ENCODE data around the gene ANO9. TPM values are rescaled to one million over a fixed set of nuclear protein-coding genes. Genes with fewer than 3 reads are reported as not detected.

The ANO9 gene
- polyA plus RNA-seq, 12 donors = 0.08 to 14.1 (median 0.31) TPM; not detected in 1

GRCh38 chr11:371716-372590 lies 69.9 kb downstream of the ANO9 start:
- DNase-seq = no peak

GRCh38 chr11:371051-371450 lies 70.8 kb downstream of the ANO9 start:
- DNase-seq = no peak

GRCh38 chr11:370070-370941 lies 71.5 kb downstream of the ANO9 start:
- no peak for DNase-seq

- no peak for DNase-seq
Observed at GRCh38 chr11:369336-370018, 72.3 kb downstream of the ANO9 start, which contains the start of gene B4GALNT4. TSS of gene B4GALNT4 (plus strand) at chr11:369499. CDS start at chr11:369804, 305 bp downstream.

GRCh38 chr11:368414-369335 lies 73.1 kb downstream of the ANO9 start:
- DNase-seq = no peak

GRCh38 chr11:367956-368413 lies 73.8 kb downstream of the ANO9 start:
- no peak for DNase-seq

Other genes with a start within 250 kb of the ANO9 start
- gene SCGB1C1, start 248.9 kb downstream of the ANO9 start, polyA plus RNA-seq (ENCODE audit: insufficient read length in 12 of 12) = not detected
- 10 to 100 TPM in 11 of 12 donors, not detected in 1; 28.4 to 42.3 (median 36.0) TPM for gene BET1L, start 234.6 kb downstream of the ANO9 start, polyA plus RNA-seq (ENCODE audit: insufficient read length in 12 of 12)
- 100 to 1,000 TPM in 1 of 12 donors, 10 to 100 TPM in 10, not detected in 1; 39.7 to 116 (median 55.6) TPM for gene RIC8A, start 234.3 kb downstream of the ANO9 start, polyA plus RNA-seq (ENCODE audit: insufficient read length in 12 of 12)
- gene SIRT3, start 205.7 kb downstream of the ANO9 start, polyA plus RNA-seq (ENCODE audit: insufficient read length in 12 of 12) = 10 to 100 TPM in 11 of 12 donors, not detected in 1; 17.8 to 44.5 (median 21.1) TPM
- gene PSMD13, start 205.0 kb downstream of the ANO9 start, polyA plus RNA-seq (ENCODE audit: insufficient read length in 12 of 12) = 100 to 1,000 TPM in 6 of 12 donors, 10 to 100 TPM in 5, not detected in 1; 87.0 to 117 (median 103) TPM
- gene NLRP6, start 163.6 kb downstream of the ANO9 start, polyA plus RNA-seq (ENCODE audit: insufficient read length in 12 of 12) = not detected
- gene PGGHG, start 152.9 kb downstream of the ANO9 start, polyA plus RNA-seq (ENCODE audit: insufficient read length in 12 of 12) = 10 to 100 TPM in 5 of 12 donors, 1 to 10 TPM in 6, not detected in 1; 5.6 to 14.9 (median 9.0) TPM
- under 1 TPM in 1 of 12 donors, not detected in 11; 0.45 TPM for gene IFITM5, start 142.5 kb downstream of the ANO9 start, polyA plus RNA-seq (ENCODE audit: insufficient read length in 12 of 12)
- 100 to 1,000 TPM in 2 of 12 donors, 10 to 100 TPM in 9, not detected in 1; 47.9 to 173 (median 75.0) TPM for gene IFITM2, start 134.2 kb downstream of the ANO9 start, polyA plus RNA-seq (ENCODE audit: insufficient read length in 12 of 12)
- gene IFITM1, start 128.0 kb downstream of the ANO9 start, polyA plus RNA-seq (ENCODE audit: insufficient read length in 12 of 12) = 10 to 100 TPM in 9 of 12 donors, 1 to 10 TPM in 1, not detected in 2; 9.9 to 21.3 (median 14.1) TPM
- 100 to 1,000 TPM in 11 of 12 donors, not detected in 1; 155 to 302 (median 238) TPM for gene IFITM3, start 121.2 kb downstream of the ANO9 start, polyA plus RNA-seq (ENCODE audit: insufficient read length in 12 of 12)
- 10 to 100 TPM in 10 of 12 donors, 1 to 10 TPM in 1, not detected in 1; 8.1 to 55.6 (median 14.5) TPM for gene B4GALNT4, start 72.5 kb downstream of the ANO9 start, polyA plus RNA-seq (ENCODE audit: insufficient read length in 12 of 12)
- gene PKP3, start 47.8 kb downstream of the ANO9 start, polyA plus RNA-seq (ENCODE audit: insufficient read length in 12 of 12) = 10 to 100 TPM in 3 of 12 donors, 1 to 10 TPM in 1, under 1 TPM in 4, not detected in 4; 0.24 to 30.6 (median 2.7) TPM
- 10 to 100 TPM in 9 of 12 donors, 1 to 10 TPM in 2, not detected in 1; 6.8 to 22.7 (median 11.2) TPM for gene SIGIRR, start 27.0 kb downstream of the ANO9 start, polyA plus RNA-seq (ENCODE audit: insufficient read length in 12 of 12)
- 10 to 100 TPM in 11 of 12 donors, not detected in 1; 22.7 to 52.4 (median 26.0) TPM for gene PTDSS2, start 8.3 kb upstream of the ANO9 start, polyA plus RNA-seq (ENCODE audit: insufficient read length in 12 of 12)
- gene RNH1, start 65.2 kb upstream of the ANO9 start, polyA plus RNA-seq (ENCODE audit: insufficient read length in 12 of 12) = 100 to 1,000 TPM in 1 of 12 donors, 10 to 100 TPM in 10, not detected in 1; 69.4 to 126 (median 78.8) TPM
- 100 to 1,000 TPM in 6 of 12 donors, 10 to 100 TPM in 5, not detected in 1; 62.1 to 123 (median 101) TPM for gene HRAS, start 93.6 kb upstream of the ANO9 start, polyA plus RNA-seq (ENCODE audit: insufficient read length in 12 of 12)
- 1 to 10 TPM in 10 of 12 donors, not detected in 2; 1.7 to 8.2 (median 4.3) TPM for gene LRRC56, start 95.5 kb upstream of the ANO9 start, polyA plus RNA-seq (ENCODE audit: insufficient read length in 12 of 12)
- gene LMNTD2, start 118.7 kb upstream of the ANO9 start, polyA plus RNA-seq (ENCODE audit: insufficient read length in 12 of 12) = 1 to 10 TPM in 1 of 12 donors, under 1 TPM in 9, not detected in 2; 0.17 to 2.5 (median 0.50) TPM
- gene RASSF7, start 119.0 kb upstream of the ANO9 start, polyA plus RNA-seq (ENCODE audit: insufficient read length in 12 of 12) = 10 to 100 TPM in 1 of 12 donors, 1 to 10 TPM in 10, not detected in 1; 1.7 to 15.5 (median 2.4) TPM
- 10 to 100 TPM in 11 of 12 donors, not detected in 1; 13.6 to 31.4 (median 14.8) TPM for gene PHRF1, start 134.5 kb upstream of the ANO9 start, polyA plus RNA-seq (ENCODE audit: insufficient read length in 12 of 12)
- gene IRF7, start 173.9 kb upstream of the ANO9 start, polyA plus RNA-seq (ENCODE audit: insufficient read length in 12 of 12) = 10 to 100 TPM in 5 of 12 donors, 1 to 10 TPM in 6, not detected in 1; 6.6 to 15.3 (median 9.9) TPM
- gene CDHR5, start 182.9 kb upstream of the ANO9 start, polyA plus RNA-seq (ENCODE audit: insufficient read length in 12 of 12) = 100 to 1,000 TPM in 1 of 12 donors, 1 to 10 TPM in 7, under 1 TPM in 3, not detected in 1; 0.49 to 137 (median 1.7) TPM
- 100 to 1,000 TPM in 1 of 12 donors, 10 to 100 TPM in 9, not detected in 2; 17.6 to 109 (median 52.1) TPM for gene SCT, start 185.2 kb upstream of the ANO9 start, polyA plus RNA-seq (ENCODE audit: insufficient read length in 12 of 12)
- gene DRD4, start 195.3 kb upstream of the ANO9 start, polyA plus RNA-seq (ENCODE audit: insufficient read length in 12 of 12) = under 1 TPM in 9 of 12 donors, not detected in 3; 0.36 to 0.98 (median 0.71) TPM

All from muscle of arm (tissue), 12 donors.